GM23338 (cell line): ENCODE data around the gene HMGXB3. TPM values are rescaled to one million over a fixed set of nuclear protein-coding genes. Genes with fewer than 3 reads are reported as not detected.

ENCODE experiments used
- ATAC-seq: fragments of 200-7000 bp; cut with Tn5 transposase; 3 replicates; pipeline ENCODE4 v1.9.1; 2020
- DNase-seq: peaks from one replicate; pipeline ENCODE4 v3.0.0-alpha.2; 2015; ENCODE audit warnings: low spot score
- H2AFZ ChIP-seq: fragments of 200-600 bp; sonication (generic); 2 replicates; pipeline ENCODE4 v1.8.0; 2016; ENCODE audit warnings: antibody characterized with exemption, mild to moderate bottlenecking, moderate library complexity
- H3F3A ChIP-seq: fragments of 200-600 bp; sonication (generic); replicated peaks from 2 replicates; pipeline ENCODE4 v1.8.0; 2017; ENCODE audit warnings: antibody characterized with exemption, mixed run types, low read depth
- H3K27ac ChIP-seq: fragments of 200-600 bp; sonication (generic); 2 replicates; pipeline ENCODE4 v1.6.1; 2016; ENCODE audit warnings: low read depth
- H3K27me3 ChIP-seq: fragments of 200-600 bp; sonication (generic); 2 replicates; pipeline ENCODE4 v1.8.0; 2016; ENCODE audit warnings: mild to moderate bottlenecking, mixed run types, moderate library complexity; ENCODE audit not compliant: insufficient read depth
- H3K36me3 ChIP-seq: fragments of 200-600 bp; sonication (generic); 2 replicates; pipeline ENCODE4 v1.8.0; 2016; ENCODE audit warnings: mild to moderate bottlenecking; ENCODE audit not compliant: insufficient read depth
- H3K4me1 ChIP-seq: fragments of 200-600 bp; sonication (generic); 2 replicates; pipeline ENCODE4 v1.8.0; 2016; ENCODE audit warnings: mild to moderate bottlenecking, moderate library complexity; ENCODE audit not compliant: insufficient read depth
- H3K4me2 ChIP-seq: fragments of 200-600 bp; sonication (generic); 2 replicates; pipeline ENCODE4 v1.7.1; 2017; ENCODE audit warnings: mixed run types
- H3K4me3 ChIP-seq: fragments of 200-600 bp; sonication (generic); 2 replicates; pipeline ENCODE4 v1.6.1; 2016; ENCODE audit warnings: mixed run types
- H3K79me2 ChIP-seq: fragments of 200-600 bp; sonication (generic); replicated peaks from 2 replicates; pipeline ENCODE4 v1.8.0; 2017; ENCODE audit warnings: mild to moderate bottlenecking; ENCODE audit not compliant: insufficient read depth
- H3K9me2 ChIP-seq: fragments of 200-600 bp; sonication (generic); 2 replicates; pipeline ENCODE4 v1.8.0; 2017; ENCODE audit not compliant: insufficient read depth
- H4K20me1 ChIP-seq: fragments of 200-600 bp; sonication (generic); replicated peaks from 2 replicates; pipeline ENCODE4 v1.8.0; 2017; ENCODE audit warnings: mild to moderate bottlenecking; ENCODE audit not compliant: insufficient read depth
- H3K27ac Mint-ChIP-seq: 2 replicates; pipeline ENCODE4 v1.8.0; 2020; ENCODE audit warnings: inconsistent platforms, mild to moderate bottlenecking, moderate library complexity, mixed read lengths
- H3K27me3 Mint-ChIP-seq: 3 replicates; pipeline ENCODE4 v1.8.0; 2022; ENCODE audit warnings: low read depth, mild to moderate bottlenecking, moderate library complexity, mixed read lengths, inconsistent platforms; ENCODE audit not compliant: insufficient read depth, poor library complexity
- H3K36me3 Mint-ChIP-seq: 3 replicates; pipeline ENCODE4 v1.8.0; 2021; ENCODE audit warnings: low read depth, mild to moderate bottlenecking, inconsistent platforms, moderate library complexity, mixed read lengths
- H3K4me1 Mint-ChIP-seq: 3 replicates; pipeline ENCODE4 v1.8.0; 2020; ENCODE audit warnings: mild to moderate bottlenecking, inconsistent platforms, mixed read lengths
- H3K4me3 Mint-ChIP-seq: 3 replicates; pipeline ENCODE4 v1.8.0; 2021; ENCODE audit warnings: moderate library complexity, mild to moderate bottlenecking, inconsistent platforms, mixed read lengths
- H3K9me3 Mint-ChIP-seq: 3 replicates; pipeline ENCODE4 v1.8.0; 2020; ENCODE audit warnings: moderate library complexity, mild to moderate bottlenecking, inconsistent platforms, mixed read lengths
- CREB1 ChIP-seq: fragments of 250-450 bp; sonication (Bioruptor Pico); IDR thresholded peaks from 2 replicates; pipeline ENCODE4 v1.5.0; 2020; ENCODE audit warnings: low read depth, mild to moderate bottlenecking, moderate library complexity
- CTCF ChIP-seq, 2 experiments: fragments of 200-600 bp in 1 of 2; sonication (generic) in 1 of 2; conservative IDR thresholded peaks; 2 replicates each; pipeline versions ENCODE4 v1.5.1 to v1.6.1; 2016 to 2017; ENCODE audit warnings: antibody characterized with exemption in 2 of 2, low read depth in 2 of 2, mild to moderate bottlenecking in 2 of 2, moderate library complexity in 1 of 2
- ETS1 ChIP-seq: IDR thresholded peaks from 2 replicates; pipeline ENCODE4 v1.6.1; 2016; ENCODE audit warnings: antibody characterized with exemption
- EZH2 ChIP-seq: fragments of 200-600 bp; sonication (generic); IDR thresholded peaks from one replicate; pipeline ENCODE4 v1.8.0; 2017; ENCODE audit warnings: antibody characterized with exemption, mild to moderate bottlenecking, low read depth; ENCODE audit not compliant: unreplicated experiment
- EZH2phosphoT487 ChIP-seq: fragments of 200-600 bp; sonication (generic); IDR thresholded peaks from one replicate; pipeline ENCODE4 v1.8.1; 2018; ENCODE audit warnings: antibody characterized with exemption; ENCODE audit not compliant: unreplicated experiment
- JUNB ChIP-seq: IDR thresholded peaks from one replicate; pipeline ENCODE4 v1.6.1; 2016; ENCODE audit warnings: antibody characterized with exemption; ENCODE audit not compliant: unreplicated experiment
- NANOG ChIP-seq: IDR thresholded peaks from 2 replicates; pipeline ENCODE4 v1.6.1; 2016; ENCODE audit warnings: antibody characterized with exemption, borderline replicate concordance
- POLR2AphosphoS5 ChIP-seq: IDR thresholded peaks from 2 replicates; pipeline ENCODE4 v1.6.1; 2016; ENCODE audit warnings: antibody characterized with exemption, low read depth
- REST ChIP-seq: IDR thresholded peaks from one replicate; pipeline ENCODE4 v1.6.1; 2018; ENCODE audit warnings: antibody characterized with exemption; ENCODE audit not compliant: unreplicated experiment
- STAT1 ChIP-seq: IDR thresholded peaks from one replicate; pipeline ENCODE4 v1.6.1; 2016; ENCODE audit warnings: antibody characterized with exemption; ENCODE audit not compliant: unreplicated experiment
- ZNF114 ChIP-seq: fragments of 250-450 bp; sonication (Bioruptor Pico); IDR thresholded peaks from 2 replicates; pipeline ENCODE4 v1.5.0; 2020; ENCODE audit warnings: mild to moderate bottlenecking, moderate library complexity
- ZNF331 ChIP-seq: fragments of 250-450 bp; sonication (Bioruptor Pico); IDR thresholded peaks from 2 replicates; pipeline ENCODE4 v1.5.0; 2020; ENCODE audit warnings: low read depth, mild to moderate bottlenecking, moderate library complexity
- ZNF462 ChIP-seq: fragments of 250-450 bp; sonication (Bioruptor Pico); IDR thresholded peaks from 2 replicates; pipeline ENCODE4 v1.5.0; 2020; ENCODE audit warnings: mild to moderate bottlenecking, moderate library complexity
- polyA plus RNA-seq: library from polyadenylated mRNA; unstranded; fragments of >200 nt; fragmentation: Nextera tagmentation; extraction: Ambion mirVana; gene quantifications from 2 replicates; pipeline ENCODE4 v1.2.1, GENCODE V29; 2016
- total RNA-seq: library from RNA; depleted of rRNA; stranded (reverse); fragments of >200 nt; shearing (Covaris generic); gene quantifications from 2 replicates; pipeline ENCODE4 v1.2.3, GENCODE V29; 2014

Gene HMGXB3
- total and polyA plus RNA-seq, 2 experiments from 2014 or later, result 9.4 to 37.9 TPM

- Histone ChIP-seq H3F3A (no peaks in the 10 kb centered on the region), H3K27me3 (no peaks in the 10 kb centered on the region), H3K27ac (no peak overlapping the region), H3K4me3 (no peak overlapping the region), H3K36me3 (no peaks in the 10 kb centered on the region), H3K4me2 (no peak overlapping the region), H3K79me2 (no peaks in the 10 kb centered on the region), H3K4me1 (no peaks in the 10 kb centered on the region), H4K20me1 (no peaks in the 10 kb centered on the region), H3K9me2 (no peaks in the 10 kb centered on the region), H2AFZ (no peak overlapping the region)
- TF ChIP-seq NANOG, result no peak
- TF ChIP-seq ETS1, result no peak
- TF ChIP-seq CREB1 (CRISPR knock-in tag), result no peak
- TF ChIP-seq POLR2AphosphoS5, result no peak
- TF ChIP-seq ZNF331, result no peak
- no peak for TF ChIP-seq EZH2phosphoT487
- no peak for TF ChIP-seq REST
- TF ChIP-seq CTCF (conservative IDR thresholded peaks at IDR 0.05; ENCODE audit: low read depth in 2 of 2), result no peak
- no peak for TF ChIP-seq STAT1
- no peak for TF ChIP-seq JUNB
- TF ChIP-seq ZNF114 (CRISPR knock-in tag), result no peak
- TF ChIP-seq ZNF462, result no peak
- no peak for TF ChIP-seq EZH2
- ATAC-seq (no peak), DNase-seq (no peak)
- Mint-ChIP-seq H3K4me3 (no peak overlapping the region), H3K9me3 (no peaks in the 10 kb centered on the region), H3K36me3 (no peaks in the 10 kb centered on the region), H3K27me3 (peaks cover 9% of the 10 kb centered on the region), H3K27ac (no peak overlapping the region), H3K4me1 (peaks cover 2% of the 10 kb centered on the region; the same call in 1 of the 3 replicates)
These were observed 65.3 kb downstream of the HMGXB3 start for GRCh38 chr5:150065886-150066285.
